Activated B cell treated with CpG ODN at 0.5 μM for 24 hours (primary cell): Measurements from ENCODE around the gene B4GALNT3. TPM values are rescaled to one million over a fixed set of nuclear protein-coding genes. Genes with fewer than 3 reads are reported as not detected.

Experiments
- ATAC-seq: fragments of 200-7000 bp; cut with Tn5 transposase; one replicate; pipeline ENCODE4 v1.10.0; 2021; ENCODE audit warnings: low read depth, mild to moderate bottlenecking, moderate library complexity
- CTCF ChIA-PET: fragments of 350-600 bp; sonication (Branson Sonifier 250); formaldehyde crosslinking; loops from one replicate; lab custom pipeline; 2021; ENCODE audit warnings: antibody characterized with exemption; lab: Charles Lee
- POLR2A ChIA-PET: fragments of 350-600 bp; sonication (Branson Sonifier 250); formaldehyde crosslinking; loops from one replicate; lab custom pipeline; 2021; ENCODE audit warnings: antibody characterized with exemption; lab: Charles Lee
- DNase-seq: peaks from one replicate; pipeline ENCODE4 v3.0.0; 2022
- H3K27ac Mint-ChIP-seq: one replicate; pipeline ENCODE4 v1.8.0; 2020; ENCODE audit warnings: mixed read lengths
- H3K27me3 Mint-ChIP-seq: one replicate; pipeline ENCODE4 v1.8.0; 2021; ENCODE audit warnings: mixed read lengths
- H3K36me3 Mint-ChIP-seq: one replicate; pipeline ENCODE4 v1.8.0; 2021; ENCODE audit warnings: low read depth, mixed read lengths
- H3K4me1 Mint-ChIP-seq: one replicate; pipeline ENCODE4 v1.8.0; 2021; ENCODE audit warnings: mixed read lengths
- H3K4me3 Mint-ChIP-seq: one replicate; pipeline ENCODE4 v1.8.0; 2020; ENCODE audit warnings: mild to moderate bottlenecking, mixed read lengths
- H3K9me3 Mint-ChIP-seq: one replicate; pipeline ENCODE4 v1.8.0; 2020; ENCODE audit warnings: mixed read lengths
- CTCF ChIP-seq: fragments of 200-600 bp; IDR thresholded peaks from one replicate; pipeline ENCODE4 v1.8.0; 2022; ENCODE audit warnings: antibody characterized with exemption, mild to moderate bottlenecking
- intact Hi-C: fragments of 100-400 bp; cut with micrococcal nuclease; formaldehyde crosslinking; loops from one replicate; pipeline ENCODE4 v1.15.1; 2024
- total RNA-seq: library from RNA; stranded (reverse); gene quantifications from 2 replicates; pipeline ENCODE4 v1.2.3, GENCODE V29; 2022

The B4GALNT3 gene
- total RNA-seq, 1 donor from 2014 or later, result not detected

- DNase-seq, result peak; percentile 84
- Mint-ChIP-seq H3K27ac (no peak overlapping the region), H3K4me3 (peak overlapping the region; percentile 81), H3K27me3 (no peaks in the 10 kb centered on the region), H3K36me3 (no peaks in the 10 kb centered on the region), H3K9me3 (no peaks in the 10 kb centered on the region), H3K4me1 (peaks cover 4% of the 10 kb centered on the region)
- ATAC-seq, result peak; percentile 98
- no peak for TF ChIP-seq CTCF
- intact Hi-C loops, result loop anchor here (1.0 to 5.0 kb wide), 6 partner anchors 181 to 1013 kb away; no protein-coding TSS in a partner anchor
- CTCF ChIA-PET, result interaction anchor here (0.6 to 4.3 kb wide), 12 partner anchors 9 to 1013 kb away, joined by 3 to 33 read pairs (median 6); partner anchors contain the start of genes RAD52 and WNK1
- POLR2A ChIA-PET, result interaction anchor here (0.6 to 1.3 kb wide), 5 partner anchors 116 to 703 kb away, joined by 3 to 7 read pairs (median 4); partner anchors contain the start of genes KDM5A and RAD52
Measured at GRCh38 chr12:569803-570434, 110.2 kb downstream of the B4GALNT3 start.

GRCh38 chr12:570435-570920, 110.7 kb downstream of the B4GALNT3 start:
- ChIA-PET CTCF (interaction anchor here (0.6 to 4.3 kb wide), 10 partner anchors 8 to 1012 kb away, joined by 3 to 33 read pairs (median 10); partner anchors contain the start of genes RAD52 and WNK1), POLR2A (interaction anchor here (0.6 to 0.7 kb wide), 2 partner anchors 115 to 702 kb away, joined by 3 to 7 read pairs; no protein-coding TSS in a partner anchor)
- DNase-seq, result no peak
- peaks cover 6% of the 10 kb centered on the region for H3K4me1 Mint-ChIP-seq
- H3K27me3 Mint-ChIP-seq, result no peaks in the 10 kb centered on the region
- ATAC-seq, result no peak
- intact Hi-C loops, result no loop called here
- no peak overlapping the region for H3K4me3 Mint-ChIP-seq
- H3K9me3 Mint-ChIP-seq, result no peaks in the 10 kb centered on the region
- TF ChIP-seq CTCF, result no peak
- no peaks in the 10 kb centered on the region for H3K36me3 Mint-ChIP-seq
- no peak overlapping the region for H3K27ac Mint-ChIP-seq

GRCh38 chr12:570921-571794, 111.4 kb downstream of the B4GALNT3 start:
- intact Hi-C loops, result no loop called here
- Mint-ChIP-seq H3K27ac (no peak overlapping the region), H3K4me1 (peaks cover 8% of the 10 kb centered on the region), H3K4me3 (no peak overlapping the region), H3K36me3 (no peaks in the 10 kb centered on the region), H3K9me3 (no peaks in the 10 kb centered on the region), H3K27me3 (no peaks in the 10 kb centered on the region)
- ChIA-PET POLR2A (interaction anchor here (0.7 kb wide), 1 partner anchor 702 kb away, joined by 3 read pairs; no protein-coding TSS in a partner anchor), CTCF (interaction anchor here (0.6 to 4.3 kb wide), 9 partner anchors 8 to 1012 kb away, joined by 3 to 33 read pairs (median 9); partner anchors contain the start of genes RAD52 and WNK1)
- no peak for TF ChIP-seq CTCF
- DNase-seq (peak; percentile 12), ATAC-seq (no peak)

GRCh38 chr12:571795-572531, 112.2 kb downstream of the B4GALNT3 start:
- Mint-ChIP-seq H3K36me3 (no peaks in the 10 kb centered on the region), H3K27me3 (no peaks in the 10 kb centered on the region), H3K27ac (no peak overlapping the region), H3K4me1 (peaks cover 14% of the 10 kb centered on the region), H3K4me3 (no peak overlapping the region), H3K9me3 (no peaks in the 10 kb centered on the region)
- CTCF ChIA-PET, result interaction anchor here (0.6 to 4.3 kb wide), 4 partner anchors 8 to 1011 kb away, joined by 3 to 33 read pairs (median 9); no protein-coding TSS in a partner anchor
- no peak for TF ChIP-seq CTCF
- peak; percentile 11 for DNase-seq
- POLR2A ChIA-PET, result no interaction called here
- ATAC-seq, result no peak
- intact Hi-C loops, result no loop called here
